Lung (tissue), 12 donors: ENCODE measurements around the gene TMEM203. TPM values are rescaled to one million over a fixed set of nuclear protein-coding genes. Genes with fewer than 3 reads are reported as not detected.

Source experiments
- ATAC-seq: fragments of 200-7000 bp; cut with Tn5 transposase; one replicate; pipeline ENCODE4 v1.9.1; 2020; ENCODE audit warnings: moderate number of reproducible peaks; ENCODE audit not compliant: insufficient read depth, low FRiP score
- DNase-seq, 3 donors: peaks; one replicate each; pipeline ENCODE4 v3.0.0-alpha.2; 2013 to 2017
- H3K27ac ChIP-seq, 2 donors: one replicate each; pipeline ENCODE4 v1.5.1; 2013; ENCODE audit warnings: mild to moderate bottlenecking in 2 of 2, moderate library complexity in 2 of 2, control low read depth in 1 of 2, inconsistent platforms in 1 of 2, low read depth in 1 of 2, low read length in 1 of 2
- H3K27me3 ChIP-seq, 3 donors: one replicate each; pipeline ENCODE4 v1.5.1; 2013; ENCODE audit warnings: low read length in 2 of 3; ENCODE audit not compliant: control insufficient read depth in 3 of 3, insufficient read depth in 3 of 3
- H3K36me3 ChIP-seq, 4 donors: one replicate each; pipeline ENCODE4 v1.5.1; 2013; ENCODE audit warnings: low read length in 4 of 4, mild to moderate bottlenecking in 1 of 4, moderate library complexity in 1 of 4; ENCODE audit not compliant: control insufficient read depth in 4 of 4, insufficient read depth in 4 of 4
- H3K4me1 ChIP-seq, 5 donors: one replicate each; pipeline ENCODE4 v1.5.1; 2013; ENCODE audit warnings: low read length in 5 of 5, mild to moderate bottlenecking in 2 of 5, moderate library complexity in 1 of 5; ENCODE audit not compliant: control insufficient read depth in 5 of 5, insufficient read depth in 5 of 5
- H3K4me3 ChIP-seq: one replicate; pipeline ENCODE4 v1.5.1; 2013; ENCODE audit warnings: mild to moderate bottlenecking, control low read depth, moderate library complexity
- H3K9ac ChIP-seq, 2 donors: one replicate each; pipeline ENCODE4 v1.5.1; 2013; ENCODE audit warnings: low read length in 2 of 2, control low read depth in 1 of 2; ENCODE audit not compliant: insufficient read depth in 1 of 2
- H3K9me3 ChIP-seq, 4 donors: one replicate each; pipeline ENCODE4 v1.5.1; 2013; ENCODE audit warnings: low read length in 3 of 4, mild to moderate bottlenecking in 1 of 4, moderate library complexity in 1 of 4; ENCODE audit not compliant: control insufficient read depth in 4 of 4, insufficient read depth in 3 of 4
- CTCF ChIP-seq: IDR thresholded peaks from 2 replicates; pipeline ENCODE4 v1.5.1; 2012; ENCODE audit warnings: mild to moderate bottlenecking; ENCODE audit errors: control extremely low read depth, extremely low read depth
- whole genome bisulfite sequencing, 2 donors: extraction: QIAGEN DNeasy Blood & Tissue Kit; methylation state at CpG; one replicate each; pipeline ENCODE4 v1.1.7; 2013; 5-methylcytosine and 5-hydroxymethylcytosine counted together
- polyA plus RNA-seq, 2 donors: library from polyadenylated mRNA; stranded (reverse); fragments of 200-250 nt; gene quantifications; one replicate each; pipeline ENCODE4 v1.2.1, GENCODE V29; 2013
- total RNA-seq, 2 donors: library from RNA; depleted of rRNA in 1 of 2; stranded (reverse); fragments of >200 nt in 1 of 2; gene quantifications; one replicate each; pipeline ENCODE4 v1.2.1, GENCODE V29; 2014 to 2021
- donor health status: control.
- donor health status: control.
- donor health status: Bipolar disorder and iron deficiency.
- donor health status: healthy.
- donor health status: DM: yes; HTN: yes; CAD: no.

The TMEM203 gene
- total and polyA plus RNA-seq, 4 donors = 26.0 to 39.3 (median 33.8) TPM

GRCh38 chr9:137214620-137215019, 9.2 kb upstream of the TMEM203 start:
- H3K27ac ChIP-seq = no peak overlapping the region
- DNase-seq (no peak), ATAC-seq (no peak)
- H3K4me3 ChIP-seq = no peak overlapping the region
- 96 to 97% methylated on average over 19 of the region's 19 CpGs for WGBS, 2 donors
- TF ChIP-seq CTCF = no peak
- H3K27me3 ChIP-seq = no peaks in the 10 kb centered on the region
- H3K36me3 ChIP-seq = peaks cover 0 to 26% (median 3%) of the 10 kb centered on the region in 4 donors
- peaks cover 0 to 14% (median 0%) of the 10 kb centered on the region in 5 donors for H3K4me1 ChIP-seq
- no peaks in the 10 kb centered on the region for H3K9me3 ChIP-seq
- no peak overlapping the region for H3K9ac ChIP-seq

- peaks cover 0 to 10% (median 0%) of the 10 kb centered on the region in 5 donors for H3K4me1 ChIP-seq
- 91 to 95% methylated on average over 48 to 49 of the region's 49 CpGs for WGBS, 2 donors
- no peak overlapping the region for H3K9ac ChIP-seq
- no peaks in the 10 kb centered on the region for H3K27me3 ChIP-seq
- no peak for DNase-seq
- no peak for TF ChIP-seq CTCF
- H3K36me3 ChIP-seq = peaks cover 0 to 32% (median 6%) of the 10 kb centered on the region in 4 donors
- no peak overlapping the region for H3K27ac ChIP-seq
- ATAC-seq = no peak
- H3K4me3 ChIP-seq = no peak overlapping the region
- H3K9me3 ChIP-seq = no peaks in the 10 kb centered on the region
These were observed 8.0 kb upstream of the TMEM203 start for GRCh38 chr9:137213160-137214060.

DNA sequence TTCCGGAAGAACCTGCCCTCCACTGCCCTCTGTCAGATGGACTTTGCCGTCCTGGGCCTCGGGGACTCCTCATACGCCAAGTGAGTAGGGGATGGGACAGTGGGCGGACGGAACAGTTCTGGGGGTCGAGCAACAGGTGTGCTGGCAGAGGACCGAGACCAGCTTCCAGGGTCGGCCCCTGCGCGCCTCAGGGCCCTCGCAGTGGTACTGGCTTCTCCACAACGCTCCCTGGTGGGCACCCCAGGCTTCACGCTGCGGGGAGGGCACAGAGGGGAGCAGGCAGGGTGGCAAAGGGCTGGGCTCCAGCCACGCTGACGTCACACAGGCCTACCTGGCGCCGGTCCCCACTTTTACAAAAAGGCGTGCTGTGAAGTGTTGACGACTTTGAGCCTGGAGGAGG, 7.1 kb upstream of the TMEM203 start:
- 88 to 89% methylated on average over 21 of the region's 21 CpGs for WGBS, 2 donors
- no peak for TF ChIP-seq CTCF
- DNase-seq (no peak), ATAC-seq (no peak)
- Histone ChIP-seq H3K27ac (no peak overlapping the region), H3K9ac (no peak overlapping the region), H3K4me3 (no peak overlapping the region), H3K9me3 (no peaks in the 10 kb centered on the region), H3K4me1 (peaks cover 0 to 3% (median 0%) of the 10 kb centered on the region in 5 donors), H3K27me3 (no peaks in the 10 kb centered on the region), H3K36me3 (peaks cover 0 to 32% (median 6%) of the 10 kb centered on the region in 4 donors)
